ENCODE data around the gene CRABP2. TPM values are rescaled to one million over a fixed set of nuclear protein-coding genes. Genes with fewer than 3 reads are reported as not detected.

Gene CRABP2
- total and polyA plus RNA-seq, 11 donors: 0.46 to 11.4 (median 1.4) TPM; not detected in 3

- DNase-seq: no peak
- intact Hi-C loops (cut with DNase I): no loop called here
- Histone ChIP-seq H3K36me3 (peaks cover 0 to 51% (median 32%) of the 10 kb centered on the region in 9 donors), H3K27me3 (peaks cover 0 to 3% (median 0%) of the 10 kb centered on the region in 9 donors), H3K4me3 (no peak overlapping the region), H3K4me1 (peaks cover 34 to 97% (median 86%) of the 10 kb centered on the region in 12 donors), H3K27ac (peak overlapping the region in 11 of 12 donors; percentile 42 to 99 (median 96)), H3K9me3 (no peaks in the 10 kb centered on the region)
- no peak for ATAC-seq
- TF ChIP-seq CTCF (IDR thresholded peaks at IDR 0.05) (no peak), POLR2A (IDR thresholded peaks at IDR 0.05) (no peak)
- WGBS, 4 donors: 61 to 77% (median 67%) methylated on average over 4 of the region's 4 CpGs
These were observed 34.6 kb downstream of the CRABP2 start for GRCh38 chr1:156670791-156671190.

- Histone ChIP-seq H3K4me3 (no peak overlapping the region), H3K4me1 (peaks cover 38 to 100% (median 89%) of the 10 kb centered on the region in 12 donors), H3K9me3 (no peaks in the 10 kb centered on the region), H3K36me3 (peaks cover 0 to 51% (median 32%) of the 10 kb centered on the region in 9 donors), H3K27me3 (no peaks in the 10 kb centered on the region), H3K27ac (peak overlapping the region in 11 of 12 donors; percentile 42 to 99 (median 96))
- intact Hi-C loops (cut with DNase I): no loop called here
- whole genome bisulfite sequencing, 4 donors: 56 to 78% (median 69%) methylated on average over 6 of the region's 6 CpGs
- DNase-seq (no peak), ATAC-seq (no peak)
- TF ChIP-seq CTCF (IDR thresholded peaks at IDR 0.05) (no peak), POLR2A (IDR thresholded peaks at IDR 0.05) (no peak)
These were observed 35.0 kb downstream of the CRABP2 start for GRCh38 chr1:156670359-156670758.

- Histone ChIP-seq H3K4me3 (no peak overlapping the region), H3K27ac (peak overlapping the region; percentile 90 to 99 (median 96)), H3K36me3 (peaks cover 0 to 47% (median 28%) of the 10 kb centered on the region in 9 donors), H3K4me1 (peaks cover 38 to 100% (median 89%) of the 10 kb centered on the region in 12 donors), H3K9me3 (no peaks in the 10 kb centered on the region), H3K27me3 (no peaks in the 10 kb centered on the region)
- no peak for ATAC-seq
- intact Hi-C loops (cut with DNase I): loop anchor here in 4 of 10 donors (5.0 to 10.0 kb wide), 3 partner anchors 165 to 555 kb away; partner anchors contain the start of genes MEF2D (in 3 of the 4) and LMNA (in 1 of the 4)
- TF ChIP-seq POLR2A (IDR thresholded peaks at IDR 0.05) (no peak), CTCF (IDR thresholded peaks at IDR 0.05) (no peak)
- DNase-seq: no peak
- WGBS, 4 donors: 49 to 71% (median 63%) methylated on average over 5 of the region's 5 CpGs
These were observed 35.6 kb downstream of the CRABP2 start for GRCh38 chr1:156669794-156670193.

DNA sequence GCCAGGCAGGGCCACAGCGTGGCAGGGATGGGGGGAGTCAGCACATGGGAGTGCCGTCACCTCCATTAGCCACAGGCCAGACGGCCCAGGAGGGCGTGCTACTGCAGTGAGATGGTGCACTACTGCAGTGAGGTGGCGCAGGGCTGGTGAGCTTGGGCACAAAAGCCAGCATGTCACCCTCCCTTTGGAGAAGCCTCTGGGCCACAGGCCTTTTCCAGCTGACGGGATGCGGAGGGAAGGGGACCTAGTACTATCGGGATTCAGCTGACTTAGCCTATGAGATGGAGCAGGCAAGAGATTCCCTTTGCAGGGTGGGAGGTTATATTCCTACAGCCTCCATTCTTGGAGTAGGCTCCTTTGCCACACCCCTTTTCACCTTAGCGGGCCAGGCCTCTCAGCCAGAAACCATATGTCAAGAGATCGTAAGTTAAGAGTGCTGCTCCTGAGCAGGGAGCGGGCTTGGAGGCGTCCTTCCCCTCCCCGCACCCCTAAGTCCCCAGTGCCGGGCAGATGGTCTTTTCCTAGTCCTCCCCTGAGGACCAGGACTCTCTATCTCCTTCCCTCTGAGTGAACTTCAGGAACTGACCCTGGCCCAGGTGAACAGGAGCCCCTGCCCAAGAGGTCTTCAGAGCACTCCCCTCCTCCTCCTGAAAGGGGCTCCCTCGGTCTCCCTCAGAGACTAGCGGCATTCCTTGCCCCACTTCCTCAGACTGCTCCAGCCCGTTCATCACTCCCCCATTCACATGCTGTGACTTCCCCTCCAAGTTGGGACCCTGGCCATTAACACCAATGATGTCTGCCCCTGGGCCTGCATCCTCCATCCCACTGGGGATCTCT is 36.4 kb downstream of the CRABP2 start:
- 65 to 73% (median 67%) methylated on average over 13 to 17 of the region's 17 CpGs for WGBS, 4 donors
- H3K36me3 ChIP-seq: peaks cover 0 to 40% (median 26%) of the 10 kb centered on the region in 9 donors
- DNase-seq: no peak
- peak overlapping the region; percentile 90 to 99 (median 96) for H3K27ac ChIP-seq
- H3K27me3 ChIP-seq: no peaks in the 10 kb centered on the region
- TF ChIP-seq POLR2A (IDR thresholded peaks at IDR 0.05) (no peak), CTCF (IDR thresholded peaks at IDR 0.05) (no peak)
- H3K4me3 ChIP-seq: no peak overlapping the region
- intact Hi-C loops (cut with DNase I): loop anchor here in 4 of 10 donors (5.0 to 10.0 kb wide), 3 partner anchors 164 to 554 kb away; partner anchors contain the start of genes MEF2D (in 3 of the 4) and LMNA (in 1 of the 4)
- ATAC-seq: no peak
- no peaks in the 10 kb centered on the region for H3K9me3 ChIP-seq
- peaks cover 44 to 100% (median 89%) of the 10 kb centered on the region in 12 donors for H3K4me1 ChIP-seq

Measured in heart left ventricle (tissue), 16 donors.